CD8-positive, alpha-beta memory T cell (primary cell): ENCODE results near the gene IDI2. TPM values are rescaled to one million over a fixed set of nuclear protein-coding genes. Genes with fewer than 3 reads are reported as not detected.

Experiments
- CTCF ChIA-PET: fragments of 350-600 bp; sonication (Branson Sonifier 250); formaldehyde crosslinking; loops from one replicate; lab custom pipeline; 2021; ENCODE audit warnings: antibody characterized with exemption; lab: Charles Lee
- POLR2A ChIA-PET: fragments of 350-600 bp; sonication (Branson Sonifier 250); formaldehyde crosslinking; loops from one replicate; lab custom pipeline; 2021; ENCODE audit warnings: antibody characterized with exemption; lab: Charles Lee
- DNase-seq, 5 donors: peaks; one replicate each; pipeline versions ENCODE4 v3.0.0 to v3.0.0-alpha.2; 2020 to 2022; ENCODE audit warnings: mixed read lengths in 1 of 5
- H3K27ac ChIP-seq: one replicate; pipeline ENCODE4 v1.7.0; 2013; ENCODE audit warnings: low read depth, mild to moderate bottlenecking, low read length, moderate library complexity
- H3K27me3 ChIP-seq: 2 replicates; pipeline ENCODE4 v1.7.0; 2013; ENCODE audit warnings: low read length, mild to moderate bottlenecking; ENCODE audit not compliant: insufficient read depth, poor library complexity, severe bottlenecking
- H3K36me3 ChIP-seq: 2 replicates; pipeline ENCODE4 v1.7.0; 2013; ENCODE audit warnings: mild to moderate bottlenecking, low read length, moderate library complexity; ENCODE audit not compliant: insufficient read depth
- H3K4me1 ChIP-seq: 2 replicates; pipeline ENCODE4 v1.7.0; 2013; ENCODE audit warnings: mild to moderate bottlenecking, low read length, moderate library complexity; ENCODE audit not compliant: insufficient read depth
- H3K4me3 ChIP-seq: 2 replicates; pipeline ENCODE4 v1.7.0; 2013; ENCODE audit warnings: mild to moderate bottlenecking, low read length
- H3K9me3 ChIP-seq: 2 replicates; pipeline ENCODE4 v1.7.0; 2013; ENCODE audit warnings: mild to moderate bottlenecking, low read length
- H3K27ac Mint-ChIP-seq, 8 donors: one replicate each; pipeline ENCODE4 v1.8.0; 2020 to 2021; ENCODE audit warnings: mixed read lengths in 8 of 8, mild to moderate bottlenecking in 6 of 8, inconsistent platforms in 3 of 8, moderate library complexity in 3 of 8
- H3K27me3 Mint-ChIP-seq, 2 donors: one replicate each; pipeline ENCODE4 v1.8.0; 2020 to 2021; ENCODE audit warnings: mixed read lengths in 2 of 2, mild to moderate bottlenecking in 1 of 2, moderate library complexity in 1 of 2
- H3K36me3 Mint-ChIP-seq, 3 donors: one replicate each; pipeline ENCODE4 v1.8.0; 2020 to 2021; ENCODE audit warnings: mixed read lengths in 3 of 3, inconsistent platforms in 1 of 3, mild to moderate bottlenecking in 1 of 3
- H3K4me1 Mint-ChIP-seq, 3 donors: one replicate each; pipeline ENCODE4 v1.8.0; 2020 to 2021; ENCODE audit warnings: mixed read lengths in 3 of 3, inconsistent platforms in 1 of 3, mild to moderate bottlenecking in 1 of 3
- H3K4me3 Mint-ChIP-seq, 7 donors: one replicate each; pipeline ENCODE4 v1.8.0; 2020 to 2021; ENCODE audit warnings: mixed read lengths in 7 of 7, mild to moderate bottlenecking in 6 of 7, moderate library complexity in 4 of 7, inconsistent platforms in 2 of 7
- H3K9me3 Mint-ChIP-seq, 5 donors: one replicate each; pipeline ENCODE4 v1.8.0; 2020 to 2022; ENCODE audit warnings: mixed read lengths in 5 of 5, mild to moderate bottlenecking in 3 of 5, moderate library complexity in 2 of 5, inconsistent platforms in 1 of 5
- polyA plus RNA-seq: library from polyadenylated mRNA; unstranded; fragments of 300-500 nt; fragmentation: Illumina TruSeq; gene quantifications from one replicate; pipeline ENCODE4 v1.2.3, GENCODE V29; 2021
- total RNA-seq, 2 experiments: library from RNA; stranded (reverse); gene quantifications; one replicate each; pipeline ENCODE4 v1.2.3, GENCODE V29; 2021

IDI2 gene
- total and polyA plus RNA-seq, 3 experiments from 2014 or later = not detected

DNA sequence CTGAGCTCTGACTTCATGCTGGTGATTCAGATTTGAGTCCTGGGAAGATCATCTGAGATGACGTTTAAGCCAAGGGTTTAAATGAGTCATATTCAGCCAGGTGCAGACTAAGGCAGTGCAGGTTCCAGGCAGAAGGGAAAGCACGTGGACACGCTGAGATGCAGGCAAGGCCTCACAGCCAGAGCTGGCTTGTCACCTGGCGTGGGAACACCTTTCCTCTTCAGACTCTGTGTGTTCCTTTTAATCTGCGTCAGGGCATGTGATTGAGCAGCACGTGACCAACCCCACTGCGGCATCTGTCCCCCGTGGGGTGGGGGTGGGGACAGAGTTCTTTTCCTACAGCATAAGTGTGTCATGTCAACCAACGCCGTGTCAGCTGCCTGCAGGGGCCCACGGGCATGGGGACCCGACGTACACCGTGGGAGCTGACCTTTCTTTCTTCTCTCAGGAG, 10.7 kb upstream of the IDI2 start:
- Histone ChIP-seq H3K4me3 (no peak overlapping the region), H3K4me1 (no peaks in the 10 kb centered on the region), H3K36me3 (peaks cover 9% of the 10 kb centered on the region), H3K9me3 (no peaks in the 10 kb centered on the region), H3K27me3 (no peaks in the 10 kb centered on the region), H3K27ac (no peak overlapping the region)
- Mint-ChIP-seq H3K4me1 (peaks cover 0 to 10% (median 5%) of the 10 kb centered on the region in 3 donors), H3K36me3 (peaks cover 0 to 34% (median 8%) of the 10 kb centered on the region in 3 donors), H3K4me3 (no peak overlapping the region), H3K27me3 (no peaks in the 10 kb centered on the region), H3K9me3 (no peaks in the 10 kb centered on the region), H3K27ac (no peak overlapping the region)
- CTCF ChIA-PET = no interaction called here
- no peak for DNase-seq
- POLR2A ChIA-PET = interaction anchor here (1.4 kb wide), 1 partner anchor 13 kb away, joined by 5 read pairs; the partner anchor contains the start of gene IDI1

- Mint-ChIP-seq H3K27ac (peak overlapping the region in 1 of 8 donors; percentile 19), H3K9me3 (no peaks in the 10 kb centered on the region), H3K4me1 (peaks cover 0 to 7% (median 3%) of the 10 kb centered on the region in 3 donors), H3K27me3 (no peaks in the 10 kb centered on the region), H3K4me3 (no peak overlapping the region), H3K36me3 (peaks cover 0 to 24% (median 4%) of the 10 kb centered on the region in 3 donors)
- H3K27me3 ChIP-seq = no peaks in the 10 kb centered on the region
- H3K9me3 ChIP-seq = no peaks in the 10 kb centered on the region
- ChIA-PET POLR2A (no interaction called here), CTCF (no interaction called here)
- H3K27ac ChIP-seq = no peak overlapping the region
- H3K4me1 ChIP-seq = no peaks in the 10 kb centered on the region
- DNase-seq = no peak
- H3K4me3 ChIP-seq = no peak overlapping the region
- H3K36me3 ChIP-seq = peaks cover 4% of the 10 kb centered on the region
Measured at GRCh38 chr10:1035201-1035600, 9.5 kb upstream of the IDI2 start.

DNA sequence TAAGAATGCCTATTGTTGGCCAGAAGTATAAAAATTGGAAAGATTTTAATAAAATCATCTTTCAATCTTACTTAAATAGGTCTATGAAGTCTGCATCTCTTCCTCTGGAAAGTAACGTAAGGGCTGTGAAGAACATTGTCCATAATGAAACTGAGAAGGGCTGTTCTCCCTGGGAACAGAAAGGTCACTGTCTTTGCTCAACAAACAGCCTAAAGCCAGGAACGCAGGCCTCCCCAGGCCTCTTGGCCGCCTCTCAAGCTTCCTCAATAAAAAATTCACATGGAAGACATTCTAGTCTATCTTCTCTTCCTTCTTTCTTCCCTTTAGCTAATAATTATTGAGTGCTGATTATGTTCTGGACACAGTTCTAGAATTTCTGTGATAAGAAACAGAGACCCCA, 9.1 kb upstream of the IDI2 start:
- Mint-ChIP-seq H3K4me3 (no peak overlapping the region), H3K27me3 (no peaks in the 10 kb centered on the region), H3K27ac (no peak overlapping the region), H3K36me3 (peaks cover 0 to 20% (median 3%) of the 10 kb centered on the region in 3 donors), H3K9me3 (no peaks in the 10 kb centered on the region), H3K4me1 (peaks cover 0 to 5% (median 0%) of the 10 kb centered on the region in 3 donors)
- Histone ChIP-seq H3K9me3 (no peaks in the 10 kb centered on the region), H3K27me3 (no peaks in the 10 kb centered on the region), H3K4me3 (no peak overlapping the region), H3K36me3 (no peaks in the 10 kb centered on the region), H3K27ac (no peak overlapping the region), H3K4me1 (no peaks in the 10 kb centered on the region)
- CTCF ChIA-PET = no interaction called here
- POLR2A ChIA-PET = no interaction called here
- no peak for DNase-seq

GRCh38 chr10:1033601-1034000, 7.9 kb upstream of the IDI2 start:
- Histone ChIP-seq H3K4me3 (no peak overlapping the region), H3K9me3 (no peaks in the 10 kb centered on the region), H3K36me3 (no peaks in the 10 kb centered on the region), H3K27me3 (no peaks in the 10 kb centered on the region), H3K27ac (no peak overlapping the region), H3K4me1 (no peaks in the 10 kb centered on the region)
- Mint-ChIP-seq H3K4me3 (no peak overlapping the region), H3K27ac (no peak overlapping the region), H3K9me3 (no peaks in the 10 kb centered on the region), H3K27me3 (no peaks in the 10 kb centered on the region), H3K36me3 (peaks cover 0 to 18% (median 3%) of the 10 kb centered on the region in 3 donors), H3K4me1 (peaks cover 0 to 5% (median 0%) of the 10 kb centered on the region in 3 donors)
- DNase-seq = no peak
- POLR2A ChIA-PET = no interaction called here
- CTCF ChIA-PET = no interaction called here

DNA sequence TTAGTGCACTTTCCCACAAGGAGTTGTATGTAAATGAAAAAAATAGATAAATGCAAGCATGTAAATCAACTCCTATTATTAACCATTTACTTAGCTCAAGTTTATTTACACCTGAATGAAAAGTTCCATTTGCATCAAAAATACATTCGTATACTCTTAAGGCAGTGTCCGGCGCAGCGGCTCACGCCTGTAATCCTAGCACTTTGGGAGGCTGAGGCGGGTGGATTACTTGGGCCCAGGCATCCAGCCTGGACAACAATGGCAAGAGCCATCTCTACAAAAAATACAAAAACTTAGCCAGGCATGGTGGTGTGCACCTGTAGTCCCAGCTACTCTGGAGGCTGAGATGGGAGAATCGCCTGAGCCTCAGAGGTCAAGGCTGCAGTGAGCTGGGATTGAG, 4.2 kb upstream of the IDI2 start:
- Histone ChIP-seq H3K9me3 (no peaks in the 10 kb centered on the region), H3K27me3 (no peaks in the 10 kb centered on the region), H3K4me1 (no peaks in the 10 kb centered on the region), H3K27ac (no peak overlapping the region), H3K36me3 (no peaks in the 10 kb centered on the region), H3K4me3 (no peak overlapping the region)
- POLR2A ChIA-PET = no interaction called here
- Mint-ChIP-seq H3K36me3 (peaks cover 0 to 1% (median 0%) of the 10 kb centered on the region in 3 donors), H3K27me3 (no peaks in the 10 kb centered on the region), H3K27ac (peak overlapping the region in 1 of 8 donors; percentile 65), H3K4me3 (no peak overlapping the region), H3K4me1 (no peaks in the 10 kb centered on the region), H3K9me3 (no peaks in the 10 kb centered on the region)
- DNase-seq = no peak
- CTCF ChIA-PET = interaction anchor here (1.7 kb wide), 1 partner anchor 12 kb away, joined by 3 read pairs; no protein-coding TSS in a partner anchor

- H3K4me3 ChIP-seq = no peak overlapping the region
- H3K36me3 ChIP-seq = no peaks in the 10 kb centered on the region
- Mint-ChIP-seq H3K9me3 (no peaks in the 10 kb centered on the region), H3K27ac (no peak overlapping the region), H3K4me1 (no peaks in the 10 kb centered on the region), H3K27me3 (no peaks in the 10 kb centered on the region), H3K4me3 (no peak overlapping the region), H3K36me3 (no peaks in the 10 kb centered on the region)
- H3K27me3 ChIP-seq = no peaks in the 10 kb centered on the region
- no peaks in the 10 kb centered on the region for H3K4me1 ChIP-seq
- H3K9me3 ChIP-seq = no peaks in the 10 kb centered on the region
- DNase-seq = no peak
- ChIA-PET POLR2A (no interaction called here), CTCF (no interaction called here)
- no peak overlapping the region for H3K27ac ChIP-seq
Measured at GRCh38 chr10:1026578-1026977, 919 bp upstream of the IDI2 start.

GRCh38 chr10:1024103-1024502, 1.6 kb downstream of the IDI2 start:
- Histone ChIP-seq H3K27ac (no peak overlapping the region), H3K4me1 (no peaks in the 10 kb centered on the region), H3K9me3 (no peaks in the 10 kb centered on the region), H3K27me3 (no peaks in the 10 kb centered on the region), H3K4me3 (no peak overlapping the region), H3K36me3 (no peaks in the 10 kb centered on the region)
- Mint-ChIP-seq H3K4me3 (no peak overlapping the region), H3K27me3 (no peaks in the 10 kb centered on the region), H3K27ac (no peak overlapping the region), H3K9me3 (no peaks in the 10 kb centered on the region), H3K4me1 (no peaks in the 10 kb centered on the region), H3K36me3 (peaks cover 0 to 14% (median 1%) of the 10 kb centered on the region in 3 donors)
- CTCF ChIA-PET = no interaction called here
- POLR2A ChIA-PET = no interaction called here
- no peak for DNase-seq

- H3K36me3 Mint-ChIP-seq = peaks cover 0 to 25% (median 4%) of the 10 kb centered on the region in 3 donors
- no peaks in the 10 kb centered on the region for H3K27me3 ChIP-seq
- DNase-seq = no peak
- no peaks in the 10 kb centered on the region for H3K9me3 ChIP-seq
- no peak overlapping the region for H3K4me3 Mint-ChIP-seq
- ChIA-PET CTCF (no interaction called here), POLR2A (no interaction called here)
- H3K4me1 Mint-ChIP-seq = no peaks in the 10 kb centered on the region
- peaks cover 1% of the 10 kb centered on the region for H3K36me3 ChIP-seq
- H3K9me3 Mint-ChIP-seq = no peaks in the 10 kb centered on the region
- H3K4me1 ChIP-seq = no peaks in the 10 kb centered on the region
- H3K4me3 ChIP-seq = no peak overlapping the region
- no peak overlapping the region for H3K27ac ChIP-seq
- H3K27me3 Mint-ChIP-seq = no peaks in the 10 kb centered on the region
- H3K27ac Mint-ChIP-seq = no peak overlapping the region
Measured at GRCh38 chr10:1022413-1022812, 3.2 kb downstream of the IDI2 start.
